Activated naive CD4-positive, alpha-beta T cell treated with Interleukin-2 at 50 U/mL for 16 hours (primary cell): Measurements from ENCODE around the gene PLCB1.

Source experiments
- DNase-seq: peaks from one replicate; pipeline ENCODE4 v3.0.0-alpha.2; 2020

PLCB1 gene

DNA sequence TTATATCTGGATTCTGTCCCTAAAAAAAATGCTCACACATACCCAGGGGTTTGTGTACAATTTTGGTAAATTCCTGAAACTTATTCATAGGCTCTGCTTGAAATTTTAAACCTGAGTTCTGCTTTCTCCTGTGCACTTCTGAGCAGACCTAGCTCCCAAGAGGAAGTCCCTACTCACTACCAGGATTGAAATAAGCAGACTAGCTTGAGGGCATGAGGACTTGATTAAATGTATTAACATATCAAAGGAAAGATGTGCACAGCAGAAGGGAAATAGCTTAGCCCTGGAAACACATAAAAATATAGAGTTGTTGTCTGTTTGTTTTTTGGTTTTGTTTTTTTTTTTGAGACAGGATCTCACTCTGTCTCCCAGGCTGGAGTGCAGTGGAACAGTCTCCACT, 785.0 kb downstream of the PLCB1 start:
- no peak for DNase-seq

DNA sequence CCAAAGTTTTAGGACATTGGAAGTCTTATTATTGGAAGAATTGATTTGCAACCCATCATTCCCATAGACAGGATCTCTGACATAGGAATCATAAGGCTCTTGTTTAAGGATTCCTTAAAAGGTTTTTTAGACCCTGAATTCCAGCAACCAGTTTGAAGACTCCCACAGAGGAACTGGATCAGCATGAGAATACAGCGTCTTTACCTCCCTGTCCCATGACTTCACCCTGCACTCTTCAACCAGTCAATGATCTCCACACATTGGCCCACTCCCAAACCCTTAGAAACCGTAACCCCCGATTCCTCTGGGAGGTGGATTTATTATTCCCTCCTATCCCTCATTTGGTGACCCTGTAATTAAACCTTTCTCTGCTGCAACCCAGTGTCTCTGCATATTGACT, 786.1 kb downstream of the PLCB1 start:
- no peak for DNase-seq

DNA sequence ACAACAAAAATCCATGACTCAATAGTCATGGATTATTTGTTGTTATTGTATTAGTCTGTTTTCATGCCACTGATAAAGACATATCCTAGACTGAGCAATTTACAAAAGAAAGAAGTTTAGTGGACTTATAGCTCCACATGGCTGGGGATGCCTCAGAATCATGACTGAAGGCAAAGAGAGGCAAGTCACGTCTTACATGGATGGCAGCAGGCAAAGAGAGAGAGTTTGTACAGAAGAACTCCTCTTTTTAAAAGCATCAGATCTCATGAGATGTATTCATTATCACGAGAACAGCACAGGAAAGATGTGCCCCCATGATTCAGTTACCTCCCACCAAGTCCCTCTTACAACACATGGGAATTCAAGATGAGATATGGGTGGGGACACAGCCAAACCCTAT, 792.5 kb downstream of the PLCB1 start:
- DNase-seq = no peak

DNA sequence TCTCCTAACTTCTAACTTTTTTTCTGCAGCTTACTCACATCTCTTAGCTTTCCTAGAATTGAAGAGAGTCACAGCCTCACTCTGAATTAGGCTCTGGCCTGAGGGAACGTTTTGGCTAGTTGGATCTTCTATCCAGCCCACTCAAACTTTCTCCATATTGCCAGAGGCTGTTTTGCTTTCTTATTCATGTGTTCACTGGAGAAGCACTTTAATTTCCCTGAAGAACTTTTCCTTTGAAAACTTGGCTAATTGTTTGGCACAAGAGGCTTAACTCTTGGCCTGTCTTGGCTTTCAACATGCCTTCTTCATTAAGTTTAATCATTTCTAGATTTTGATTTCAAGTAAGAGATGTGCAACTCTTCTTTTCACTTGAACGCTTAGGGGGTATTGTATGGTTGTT, 798.7 kb downstream of the PLCB1 start:
- DNase-seq = no peak

DNA sequence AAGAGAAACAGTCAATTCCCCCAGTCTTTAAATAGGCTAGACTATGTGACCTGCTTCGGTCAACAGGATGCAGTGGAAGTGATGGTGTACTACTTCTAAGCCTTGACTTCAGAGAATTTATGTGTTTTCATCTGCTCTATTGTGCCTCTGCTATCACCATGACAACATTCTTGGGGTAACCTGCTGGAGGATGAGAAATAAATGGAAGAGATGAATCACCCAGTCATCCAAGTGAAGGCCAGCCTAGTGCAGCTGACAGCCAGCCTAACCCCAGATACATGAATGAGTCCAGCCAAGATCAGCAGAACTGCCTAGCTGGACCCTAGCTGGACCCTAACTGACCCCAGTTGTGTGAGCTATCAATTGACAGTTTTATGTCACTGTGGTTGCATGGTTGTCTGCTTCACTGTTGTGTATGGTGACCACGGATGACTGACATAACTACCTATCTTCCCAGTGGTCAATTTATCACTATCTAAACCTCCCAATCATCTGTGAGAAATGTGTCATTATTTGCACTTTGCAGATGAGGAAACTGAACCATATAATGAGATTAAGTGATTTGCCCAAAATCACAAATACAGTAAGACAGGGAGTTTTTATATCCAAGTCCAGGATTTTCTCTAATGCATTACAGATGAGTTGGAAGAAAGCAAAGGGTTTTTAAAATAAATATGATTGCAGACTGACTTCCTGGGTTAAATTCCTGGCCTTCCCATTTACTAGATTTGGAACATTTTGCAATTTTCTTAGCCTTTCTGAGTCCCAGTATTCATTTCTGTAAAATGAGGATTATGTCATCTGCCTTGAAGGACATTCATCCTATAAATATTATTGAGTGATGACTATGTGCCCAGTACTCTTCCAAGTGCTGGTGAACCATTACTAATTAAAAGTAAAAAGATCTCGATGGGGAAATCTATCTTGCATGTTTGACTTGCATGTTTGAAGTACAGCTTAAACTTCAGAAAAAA, 800.4 kb downstream of the PLCB1 start:
- no peak for DNase-seq

DNA sequence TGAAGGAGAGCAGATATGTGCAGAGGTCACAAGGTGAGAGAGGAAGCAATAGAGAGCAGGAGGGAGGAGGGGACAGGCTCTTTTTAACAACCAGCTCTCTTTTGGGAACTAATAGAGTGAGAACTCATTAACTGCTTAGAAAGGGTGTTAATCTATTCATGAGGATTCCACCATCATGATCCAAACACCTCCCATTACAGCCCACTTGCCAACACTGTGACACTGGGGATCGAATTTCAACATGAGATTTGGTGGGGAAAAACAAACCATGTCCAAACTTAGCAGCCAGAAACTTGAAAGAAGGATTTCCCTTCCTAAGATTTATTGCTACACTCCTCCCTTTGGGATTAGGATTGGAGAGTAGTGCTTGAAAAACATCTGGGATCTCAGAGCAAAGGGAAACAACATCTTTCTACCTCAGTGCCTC, 801.3 kb downstream of the PLCB1 start:
- no peak for DNase-seq

DNA sequence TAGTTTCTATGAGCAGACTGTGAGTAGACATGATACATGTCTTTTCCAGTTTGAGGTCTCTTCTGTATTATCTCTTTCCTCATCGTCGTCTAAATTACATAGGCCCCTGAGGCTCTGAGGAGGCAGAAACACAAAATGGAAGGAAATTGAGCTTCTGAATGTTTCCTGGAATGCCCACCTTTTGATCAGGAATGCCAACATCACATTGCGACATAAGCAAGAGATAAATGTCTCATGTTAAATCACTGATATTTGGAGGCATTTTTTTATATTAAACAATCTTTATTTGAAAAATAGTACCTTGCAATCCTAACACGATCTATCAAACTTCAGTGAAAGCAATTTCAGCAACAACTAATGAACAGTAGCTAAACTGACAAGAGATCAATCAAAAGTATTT, 802.3 kb downstream of the PLCB1 start:
- no peak for DNase-seq
